Skeletal muscle satellite cell (primary cell): Measurements from ENCODE around the gene GPHN.

Experiments used
- H3K27me3 ChIP-seq: 2 replicates; pipeline ENCODE4 v1.7.0; 2013; ENCODE audit warnings: low read length; ENCODE audit not compliant: control insufficient read depth, insufficient read depth
- H3K36me3 ChIP-seq: 2 replicates; pipeline ENCODE4 v1.7.0; 2013; ENCODE audit warnings: mild to moderate bottlenecking, control low read depth, low read length; ENCODE audit not compliant: insufficient read depth
- H3K4me1 ChIP-seq: 2 replicates; pipeline ENCODE4 v1.7.0; 2013; ENCODE audit warnings: low read length; ENCODE audit not compliant: control insufficient read depth, insufficient read depth
- H3K4me2 ChIP-seq: 2 replicates; pipeline ENCODE4 v1.7.0; 2013; ENCODE audit warnings: mild to moderate bottlenecking, low read length
- H3K4me3 ChIP-seq: 2 replicates; pipeline ENCODE4 v1.7.0; 2013; ENCODE audit warnings: low read length
- H3K9ac ChIP-seq: 2 replicates; pipeline ENCODE4 v1.7.0; 2013; ENCODE audit warnings: mild to moderate bottlenecking, low read depth, low read length, moderate library complexity
- H3K9me3 ChIP-seq: replicated peaks from 2 replicates; pipeline ENCODE4 v1.7.0; 2013; ENCODE audit warnings: mild to moderate bottlenecking, control low read depth, low read length

GPHN gene

GRCh38 chr14:67141146-67141900, 633.4 kb downstream of the GPHN start:
- H3K4me1 ChIP-seq: no peaks in the 10 kb centered on the region
- no peak overlapping the region for H3K9ac ChIP-seq

GRCh38 chr14:67151082-67151666, 643.2 kb downstream of the GPHN start:
- Histone ChIP-seq H3K27me3 (no peaks in the 10 kb centered on the region), H3K4me2 (no peak overlapping the region), H3K4me3 (no peak overlapping the region), H3K9me3 (no peaks in the 10 kb centered on the region), H3K9ac (no peak overlapping the region), H3K4me1 (no peaks in the 10 kb centered on the region), H3K36me3 (no peaks in the 10 kb centered on the region)

More at GRCh38 chr14:67141146-67141900, 633.4 kb downstream of the GPHN start:
- H3K4me3 ChIP-seq: no peak overlapping the region
- H3K4me2 ChIP-seq: no peak overlapping the region
- no peaks in the 10 kb centered on the region for H3K9me3 ChIP-seq
- H3K27me3 ChIP-seq: no peaks in the 10 kb centered on the region
- H3K36me3 ChIP-seq: no peaks in the 10 kb centered on the region

GRCh38 chr14:67158566-67158965, 650.6 kb downstream of the GPHN start:
- Histone ChIP-seq H3K27me3 (no peaks in the 10 kb centered on the region), H3K9me3 (no peaks in the 10 kb centered on the region), H3K4me3 (no peak overlapping the region), H3K9ac (no peak overlapping the region), H3K4me1 (no peaks in the 10 kb centered on the region), H3K36me3 (no peaks in the 10 kb centered on the region), H3K4me2 (no peak overlapping the region)

DNA sequence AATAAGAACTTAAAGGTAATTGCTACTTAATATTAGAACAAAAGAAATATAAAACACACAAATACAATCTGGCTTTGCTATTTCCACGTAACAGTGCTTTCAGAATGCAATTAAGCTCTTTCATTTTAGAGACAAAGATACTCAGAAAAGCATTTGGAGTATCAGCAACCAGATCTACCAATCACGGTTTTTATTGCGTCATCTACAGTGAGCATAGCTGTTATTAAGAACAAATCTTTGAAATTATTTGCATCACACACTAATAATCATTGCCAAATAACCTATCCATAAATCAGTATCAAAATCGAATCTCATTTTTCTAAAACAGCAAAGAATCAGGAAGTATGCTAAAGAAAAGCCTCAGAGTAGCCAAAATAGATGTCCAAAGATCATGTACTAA, 654.4 kb downstream of the GPHN start:
- H3K4me3 ChIP-seq: no peak overlapping the region
- no peak overlapping the region for H3K9ac ChIP-seq
- no peaks in the 10 kb centered on the region for H3K27me3 ChIP-seq
- no peaks in the 10 kb centered on the region for H3K9me3 ChIP-seq
- no peaks in the 10 kb centered on the region for H3K36me3 ChIP-seq
- no peak overlapping the region for H3K4me2 ChIP-seq
- H3K4me1 ChIP-seq: peaks cover 3% of the 10 kb centered on the region

DNA sequence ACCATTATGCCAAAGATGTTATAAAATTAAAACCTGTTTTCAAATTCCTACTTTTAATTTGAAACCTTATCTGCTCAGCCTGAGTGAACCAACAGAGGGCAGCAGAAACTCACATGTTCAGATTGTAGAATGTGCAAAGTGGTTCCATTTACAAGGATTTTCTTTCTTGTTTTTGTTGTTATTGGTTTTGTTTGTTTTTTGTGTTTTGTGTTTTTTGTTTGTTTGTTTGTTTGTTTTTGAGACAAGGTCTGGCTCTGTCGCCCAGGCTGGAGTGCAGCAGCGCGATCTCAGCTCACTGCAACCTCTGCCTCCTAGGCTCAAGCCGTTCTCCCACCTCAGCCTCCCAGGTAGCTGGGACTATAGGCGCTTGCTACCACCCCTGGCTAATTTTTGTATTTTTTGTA, 658.5 kb downstream of the GPHN start:
- H3K27me3 ChIP-seq: no peaks in the 10 kb centered on the region
- H3K4me1 ChIP-seq: peaks cover 11% of the 10 kb centered on the region
- H3K4me3 ChIP-seq: no peak overlapping the region
- no peaks in the 10 kb centered on the region for H3K9me3 ChIP-seq
- H3K4me2 ChIP-seq: no peak overlapping the region
- H3K36me3 ChIP-seq: no peaks in the 10 kb centered on the region
- H3K9ac ChIP-seq: no peak overlapping the region

GRCh38 chr14:67167420-67168109, 659.6 kb downstream of the GPHN start:
- Histone ChIP-seq H3K4me2 (peak overlapping the region; percentile 19), H3K27me3 (no peaks in the 10 kb centered on the region), H3K36me3 (no peaks in the 10 kb centered on the region), H3K9me3 (no peaks in the 10 kb centered on the region), H3K4me3 (no peak overlapping the region), H3K4me1 (peaks cover 11% of the 10 kb centered on the region), H3K9ac (no peak overlapping the region)

DNA sequence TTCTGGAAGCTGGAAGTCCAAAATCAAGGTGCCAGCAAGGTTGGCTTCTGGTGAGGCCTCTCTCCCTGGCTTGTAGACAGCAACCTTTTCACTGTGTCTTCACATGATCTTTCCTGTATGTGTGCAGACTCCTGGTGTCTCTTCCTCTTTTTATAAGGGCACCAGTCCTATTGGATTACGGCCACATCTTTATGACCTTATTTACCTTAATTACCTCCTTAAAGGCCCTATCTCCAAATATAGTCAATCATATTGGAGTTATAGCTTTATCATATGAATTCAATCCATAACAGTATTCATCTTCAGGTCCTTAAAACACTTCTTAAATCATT, 660.1 kb downstream of the GPHN start:
- Histone ChIP-seq H3K4me3 (no peak overlapping the region), H3K4me2 (peak overlapping the region; percentile 19), H3K4me1 (peaks cover 11% of the 10 kb centered on the region), H3K27me3 (no peaks in the 10 kb centered on the region), H3K36me3 (no peaks in the 10 kb centered on the region), H3K9me3 (no peaks in the 10 kb centered on the region), H3K9ac (no peak overlapping the region)

GRCh38 chr14:67170660-67171059, 662.7 kb downstream of the GPHN start:
- H3K27me3 ChIP-seq: no peaks in the 10 kb centered on the region
- peaks cover 11% of the 10 kb centered on the region for H3K4me1 ChIP-seq
- no peak overlapping the region for H3K4me2 ChIP-seq
- no peaks in the 10 kb centered on the region for H3K9me3 ChIP-seq
- H3K4me3 ChIP-seq: no peak overlapping the region
- H3K9ac ChIP-seq: no peak overlapping the region
- H3K36me3 ChIP-seq: no peaks in the 10 kb centered on the region

- H3K4me2 ChIP-seq: no peak overlapping the region
- no peaks in the 10 kb centered on the region for H3K36me3 ChIP-seq
- no peaks in the 10 kb centered on the region for H3K9me3 ChIP-seq
- peaks cover 11% of the 10 kb centered on the region for H3K4me1 ChIP-seq
- no peaks in the 10 kb centered on the region for H3K27me3 ChIP-seq
- H3K4me3 ChIP-seq: no peak overlapping the region
- no peak overlapping the region for H3K9ac ChIP-seq
Observed at GRCh38 chr14:67172056-67172455, 664.1 kb downstream of the GPHN start.

DNA sequence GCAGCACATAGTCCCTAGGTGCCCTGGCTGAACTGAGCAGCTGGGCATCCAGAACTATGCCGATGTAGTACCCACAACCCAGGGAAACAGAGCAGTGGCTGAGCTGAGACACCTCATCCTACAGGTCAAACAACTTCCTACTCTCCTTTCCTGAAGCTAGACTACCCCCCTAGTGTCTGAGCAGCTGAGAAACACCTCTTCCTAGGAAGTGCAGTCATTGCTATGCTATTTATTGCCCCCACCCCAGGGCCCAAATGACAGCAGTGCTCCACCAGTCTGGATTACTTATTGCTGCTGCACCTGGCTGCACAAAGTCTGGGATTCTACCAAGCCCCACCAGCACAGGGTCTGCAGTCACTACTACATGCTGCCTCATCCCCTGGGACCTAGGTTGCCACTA, 664.6 kb downstream of the GPHN start:
- Histone ChIP-seq H3K36me3 (no peaks in the 10 kb centered on the region), H3K4me3 (no peak overlapping the region), H3K4me1 (peaks cover 7% of the 10 kb centered on the region), H3K9ac (no peak overlapping the region), H3K27me3 (no peaks in the 10 kb centered on the region), H3K4me2 (no peak overlapping the region), H3K9me3 (no peaks in the 10 kb centered on the region)

- H3K4me1 ChIP-seq: no peaks in the 10 kb centered on the region
- no peaks in the 10 kb centered on the region for H3K36me3 ChIP-seq
- H3K4me3 ChIP-seq: no peak overlapping the region
- H3K27me3 ChIP-seq: no peaks in the 10 kb centered on the region
- H3K4me2 ChIP-seq: no peak overlapping the region
- H3K9ac ChIP-seq: no peak overlapping the region
- no peaks in the 10 kb centered on the region for H3K9me3 ChIP-seq
Observed at GRCh38 chr14:67173719-67174118, 665.8 kb downstream of the GPHN start.
